Measurements from ENCODE around the gene SUGCT. TPM values are rescaled to one million over a fixed set of nuclear protein-coding genes. Genes with fewer than 3 reads are reported as not detected.

Gene SUGCT
- total and polyA plus RNA-seq, 9 of the 15 experiments (the other 6 are each of a cell fraction or from before 2014, with no cell fraction given) = 0.58 to 2.5 (median 1.4) TPM

DNA sequence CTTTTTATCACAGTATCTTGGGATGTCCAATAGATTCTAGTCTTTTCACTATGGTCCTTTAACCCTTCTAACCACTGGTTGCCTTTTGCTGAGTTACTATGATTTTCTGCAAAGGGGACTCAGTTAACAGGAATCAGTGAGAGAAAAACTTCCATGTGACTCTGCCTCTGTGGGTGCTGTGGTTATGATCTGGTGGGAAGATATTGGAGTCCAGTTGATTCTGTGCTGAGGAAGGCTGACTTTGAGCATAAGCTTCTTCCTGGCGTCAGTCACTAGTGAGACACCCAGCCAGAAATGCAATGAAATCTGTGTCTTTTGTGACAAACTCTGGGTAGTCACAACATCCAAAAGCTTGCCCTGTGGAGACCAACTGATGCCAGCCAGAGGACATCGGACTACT lies 648.0 kb downstream of the SUGCT start (continued):
- TF ChIP-seq, protein P1, sequence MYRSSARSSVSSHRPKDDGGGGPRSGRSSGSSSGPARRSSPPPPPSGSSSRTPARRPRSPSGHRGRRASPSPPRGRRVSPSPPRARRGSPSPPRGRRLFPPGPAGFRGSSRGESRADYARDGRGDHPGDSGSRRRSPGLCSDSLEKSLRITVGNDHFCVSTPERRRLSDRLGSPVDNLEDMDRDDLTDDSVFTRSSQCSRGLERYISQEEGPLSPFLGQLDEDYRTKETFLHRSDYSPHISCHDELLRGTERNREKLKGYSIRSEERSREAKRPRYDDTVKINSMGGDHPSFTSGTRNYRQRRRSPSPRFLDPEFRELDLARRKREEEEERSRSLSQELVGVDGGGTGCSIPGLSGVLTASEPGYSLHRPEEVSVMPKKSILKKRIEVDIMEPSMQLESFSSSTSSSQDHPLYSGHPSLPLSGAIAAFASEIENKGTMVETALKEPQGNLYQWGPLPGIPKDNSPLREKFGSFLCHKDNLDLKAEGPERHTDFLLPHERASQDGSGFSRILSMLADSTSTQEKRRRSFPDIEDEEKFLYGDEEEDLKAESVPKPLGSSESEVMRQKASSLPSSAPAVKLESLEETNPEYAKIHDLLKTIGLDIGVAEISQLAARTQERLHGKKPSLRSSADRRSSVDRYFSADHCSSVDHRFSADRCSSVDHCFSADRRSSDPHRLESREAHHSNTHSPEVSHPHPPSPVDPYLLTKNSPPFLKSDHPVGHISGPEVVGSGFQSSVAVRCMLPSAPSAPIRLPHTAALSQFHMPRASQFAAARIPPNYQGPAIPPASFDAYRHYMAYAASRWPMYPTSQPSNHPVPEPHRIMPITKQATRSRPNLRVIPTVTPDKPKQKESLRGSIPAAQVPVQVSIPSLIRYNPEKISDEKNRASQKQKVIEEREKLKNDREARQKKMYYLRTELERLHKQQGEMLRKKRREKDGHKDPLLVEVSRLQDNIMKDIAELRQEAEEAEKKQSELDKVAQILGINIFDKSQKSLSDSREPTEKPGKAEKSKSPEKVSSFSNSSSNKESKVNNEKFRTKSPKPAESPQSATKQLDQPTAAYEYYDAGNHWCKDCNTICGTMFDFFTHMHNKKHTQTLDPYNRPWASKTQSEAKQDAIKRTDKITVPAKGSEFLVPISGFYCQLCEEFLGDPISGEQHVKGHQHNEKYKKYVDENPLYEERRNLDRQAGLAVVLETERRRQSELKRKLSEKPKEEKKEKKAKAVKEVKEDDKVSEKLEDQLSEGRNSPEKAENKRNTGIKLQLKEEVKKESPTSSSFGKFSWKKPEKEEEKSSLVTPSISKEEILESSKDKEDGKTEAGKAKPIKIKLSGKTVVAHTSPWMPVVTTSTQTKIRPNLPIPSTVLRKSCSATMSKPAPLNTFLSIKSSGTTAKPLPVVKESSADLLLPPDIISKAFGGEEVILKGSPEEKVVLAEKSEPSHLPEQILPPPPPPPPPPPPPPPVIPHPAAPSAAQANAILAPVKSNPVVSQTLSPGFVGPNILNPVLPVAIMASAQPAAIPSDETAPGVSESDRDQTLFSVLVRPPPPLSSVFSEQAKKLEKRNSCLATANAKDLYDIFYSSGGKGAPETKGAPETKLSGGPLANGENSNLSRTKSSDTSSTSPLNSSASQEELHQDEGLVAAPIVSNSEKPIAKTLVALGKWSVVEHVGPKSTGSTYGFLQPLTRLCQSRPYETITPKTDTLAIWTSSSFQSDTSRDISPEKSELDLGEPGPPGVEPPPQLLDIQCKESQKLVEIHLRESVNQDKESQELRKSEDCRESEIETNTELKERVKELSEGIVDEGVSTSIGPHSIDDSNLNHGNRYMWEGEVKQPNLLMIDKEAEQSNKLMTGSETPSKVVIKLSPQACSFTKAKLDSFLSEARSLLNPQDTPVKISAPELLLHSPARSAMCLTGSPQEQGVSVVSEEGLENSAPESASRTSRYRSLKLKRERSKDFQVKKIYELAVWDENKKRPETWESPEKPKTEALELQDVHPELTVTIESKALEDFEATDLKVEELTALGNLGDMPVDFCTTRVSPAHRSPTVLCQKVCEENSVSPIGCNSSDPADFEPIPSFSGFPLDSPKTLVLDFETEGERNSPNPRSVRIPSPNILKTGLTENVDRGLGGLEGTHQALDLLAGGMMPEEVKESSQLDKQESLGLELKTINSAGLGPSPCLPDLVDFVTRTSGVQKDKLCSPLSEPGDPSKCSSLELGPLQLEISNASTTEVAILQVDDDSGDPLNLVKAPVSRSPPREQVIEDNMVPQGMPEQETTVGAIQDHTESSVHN (IDR thresholded peaks at IDR 0.05; ENCODE audit: borderline replicate concordance in 1 of 2, low read depth in 1 of 2) = no peak
- TF ChIP-seq POLR2AphosphoS2 (IDR thresholded peaks at IDR 0.05; ENCODE audit: low read length) = no peak

DNA sequence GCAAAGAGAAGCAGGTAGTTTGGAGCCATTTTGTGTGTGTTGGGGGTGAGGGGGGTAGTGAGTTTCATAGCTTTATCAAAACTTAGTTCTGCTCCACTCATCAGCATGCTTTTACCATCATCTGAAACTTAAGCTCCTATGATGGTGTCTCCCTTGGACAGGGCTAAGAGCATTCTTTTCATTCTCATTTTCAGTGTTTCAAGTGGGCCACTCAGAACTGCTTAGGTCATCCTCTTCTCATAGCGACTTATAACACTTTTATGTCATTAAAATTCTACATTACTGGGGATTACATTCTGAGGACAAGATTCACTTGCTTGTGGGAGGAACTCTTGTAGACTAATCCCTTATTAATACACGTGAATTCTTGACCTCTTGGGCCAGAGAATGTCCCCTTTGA lies 649.4 kb downstream of the SUGCT start:
- no peaks in the 10 kb centered on the region for H3K9me3 ChIP-seq (replicated peaks; ENCODE audit: control insufficient read depth, insufficient read depth, low read depth, low read length)
- FAIRE-seq (no peak), ATAC-seq (no peak), DNase-seq (ENCODE audit: extremely low read depth in 1 of 4, low spot score in 3 of 4) (no peak)
- 0% methylated on average over 2 of the region's 2 CpGs for WGBS (ENCODE audit: insufficient coverage, low coverage, missing lambda C conversion rate)
- intact Hi-C loops (cut with micrococcal nuclease) = no loop called here
- H3K4me3 ChIP-seq = no peak overlapping the region
- H3K9ac ChIP-seq (ENCODE audit: insufficient read depth in 1 of 2, low read depth in 2 of 2, low read length in 2 of 2) = no peak overlapping the region
- no peak overlapping the region for H3K4me2 ChIP-seq (ENCODE audit: insufficient read depth, low read length)
- in situ Hi-C loops (cut with MboI) = no loop called here
- no peaks in the 10 kb centered on the region for H3K27me3 ChIP-seq (ENCODE audit: control insufficient read depth in 2 of 2, insufficient read depth in 2 of 2, low read length in 2 of 2)
- TF ChIP-seq ESRRA (IDR thresholded peaks at IDR 0.05; ENCODE audit: borderline replicate concordance, low read depth) (no peak), BRD4 (IDR thresholded peaks at IDR 0.05) (no peak), HMG20A (CRISPR knock-in tag; conservative IDR thresholded peaks at IDR 0.05) (no peak), ZNF77 (CRISPR knock-in tag; IDR thresholded peaks at IDR 0.05) (no peak), ZBED1 (IDR thresholded peaks at IDR 0.05) (no peak), KLF16 (IDR thresholded peaks at IDR 0.05) (no peak), NFRKB (IDR thresholded peaks at IDR 0.05; ENCODE audit: low read depth) (no peak)
- TF ChIP-seq, protein P2, sequence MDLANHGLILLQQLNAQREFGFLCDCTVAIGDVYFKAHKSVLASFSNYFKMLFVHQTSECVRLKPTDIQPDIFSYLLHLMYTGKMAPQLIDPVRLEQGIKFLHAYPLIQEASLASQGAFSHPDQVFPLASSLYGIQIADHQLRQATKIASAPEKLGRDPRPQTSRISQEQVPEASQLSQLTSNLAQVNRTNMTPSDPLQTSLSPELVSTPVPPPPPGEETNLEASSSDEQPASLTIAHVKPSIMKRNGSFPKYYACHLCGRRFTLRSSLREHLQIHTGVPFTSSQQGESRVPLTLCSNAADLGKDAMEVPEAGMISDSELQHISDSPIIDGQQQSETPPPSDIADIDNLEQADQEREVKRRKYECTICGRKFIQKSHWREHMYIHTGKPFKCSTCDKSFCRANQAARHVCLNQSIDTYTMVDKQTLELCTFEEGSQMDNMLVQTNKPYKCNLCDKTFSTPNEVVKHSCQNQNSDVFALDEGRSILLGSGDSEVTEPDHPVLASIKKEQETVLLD (IDR thresholded peaks at IDR 0.05) = no peak
- H3K9me1 ChIP-seq (ENCODE audit: control insufficient read depth, insufficient read depth, low read length) = no peaks in the 10 kb centered on the region
- no peaks in the 10 kb centered on the region for H3K79me2 ChIP-seq (ENCODE audit: control insufficient read depth, insufficient read depth, low read length)
- no TSS peak for BruUV-seq (replicated peaks)
- H3K36me3 ChIP-seq (ENCODE audit: control insufficient read depth, insufficient read depth, low read length) = no peaks in the 10 kb centered on the region
- no peaks in the 10 kb centered on the region for H4K20me1 ChIP-seq (replicated peaks; ENCODE audit: control insufficient read depth, insufficient read depth, low read length)
- no peak overlapping the region for H2AFZ ChIP-seq (ENCODE audit: low read depth, low read length)
- ChIA-PET POLR2A (interaction anchor here (0.6 kb wide), 1 partner anchor 37 kb away, joined by 3 read pairs; no protein-coding TSS in a partner anchor), CTCF (ENCODE audit: low intra/inter-chr PET ratio) (no interaction called here)
- H3K4me1 ChIP-seq (replicated peaks in 1 of 2; ENCODE audit: control insufficient read depth in 2 of 2, insufficient read depth in 2 of 2, low read length in 2 of 2) = no peaks in the 10 kb centered on the region
- H3K27ac ChIP-seq (ENCODE audit: extremely low read depth, low read depth, low read length) = no peak overlapping the region

Data from K562 (cell line).